SJSA1 (cell line): ENCODE measurements around the gene CFAP77. TPM values are rescaled to one million over a fixed set of nuclear protein-coding genes. Genes with fewer than 3 reads are reported as not detected.

ENCODE experiments used
- DNase-seq, 2 experiments: peaks; one replicate each; pipeline ENCODE4 v3.0.0-alpha.2; 2015 to 2020; ENCODE audit warnings: low spot score in 2 of 2, low read depth in 1 of 2
- H3K27ac ChIP-seq: fragments of 250-450 bp; sonication (Bioruptor Pico); 2 replicates; pipeline ENCODE4 v1.5.1; 2020; ENCODE audit warnings: mild to moderate bottlenecking, moderate library complexity
- H3K27me3 ChIP-seq: fragments of 250-450 bp; sonication (Bioruptor Pico); replicated peaks from 2 replicates; pipeline ENCODE4 v1.5.1; 2020; ENCODE audit warnings: mild to moderate bottlenecking, moderate library complexity
- H3K36me3 ChIP-seq: fragments of 250-450 bp; sonication (Bioruptor Pico); 2 replicates; pipeline ENCODE4 v1.5.1; 2020; ENCODE audit warnings: mild to moderate bottlenecking
- H3K4me1 ChIP-seq: fragments of 250-450 bp; sonication (Bioruptor Pico); replicated peaks from 2 replicates; pipeline ENCODE4 v1.6.1; 2021; ENCODE audit warnings: mild to moderate bottlenecking
- H3K4me3 ChIP-seq: fragments of 250-450 bp; sonication (Bioruptor Pico); 2 replicates; pipeline ENCODE4 v1.5.1; 2020; ENCODE audit warnings: mild to moderate bottlenecking
- H3K9me3 ChIP-seq: fragments of 250-450 bp; sonication (Bioruptor Pico); replicated peaks from 2 replicates; pipeline ENCODE4 v1.5.1; 2020; ENCODE audit warnings: mild to moderate bottlenecking
- total RNA-seq: library from RNA; depleted of rRNA; stranded (reverse); fragments of >200 nt; shearing (Covaris generic); gene quantifications from 2 replicates; pipeline ENCODE4 v1.2.3, GENCODE V29; 2014

Gene CFAP77
- total RNA-seq, 1 experiment from 2014 or later, result 0.42 TPM

GRCh38 chr9:132586830-132587591 is 177.0 kb downstream of the CFAP77 start:
- H3K27ac ChIP-seq, result no peak overlapping the region
- no peaks in the 10 kb centered on the region for H3K9me3 ChIP-seq
- no peak for DNase-seq
- no peaks in the 10 kb centered on the region for H3K36me3 ChIP-seq
- H3K4me1 ChIP-seq, result peaks cover 5% of the 10 kb centered on the region; the same call in 1 of the 2 replicates
- H3K27me3 ChIP-seq, result peaks cover 87% of the 10 kb centered on the region
- H3K4me3 ChIP-seq, result no peak overlapping the region

- no peak for DNase-seq
- no peak overlapping the region for H3K4me3 ChIP-seq
These were observed 177.6 kb downstream of the CFAP77 start for GRCh38 chr9:132587592-132587955.

GRCh38 chr9:132588098-132588497 is 178.1 kb downstream of the CFAP77 start:
- H3K4me3 ChIP-seq, result no peak overlapping the region
- no peaks in the 10 kb centered on the region for H3K36me3 ChIP-seq
- DNase-seq, result no peak
- H3K27me3 ChIP-seq, result peaks cover 77% of the 10 kb centered on the region
- no peak overlapping the region for H3K27ac ChIP-seq
- peaks cover 5% of the 10 kb centered on the region; the same call in 1 of the 2 replicates for H3K4me1 ChIP-seq
- H3K9me3 ChIP-seq, result no peaks in the 10 kb centered on the region

More at GRCh38 chr9:132587592-132587955, 177.6 kb downstream of the CFAP77 start:
- Histone ChIP-seq H3K27me3 (peaks cover 82% of the 10 kb centered on the region), H3K27ac (no peak overlapping the region), H3K36me3 (no peaks in the 10 kb centered on the region), H3K4me1 (peaks cover 5% of the 10 kb centered on the region; the same call in 1 of the 2 replicates), H3K9me3 (no peaks in the 10 kb centered on the region)

DNA sequence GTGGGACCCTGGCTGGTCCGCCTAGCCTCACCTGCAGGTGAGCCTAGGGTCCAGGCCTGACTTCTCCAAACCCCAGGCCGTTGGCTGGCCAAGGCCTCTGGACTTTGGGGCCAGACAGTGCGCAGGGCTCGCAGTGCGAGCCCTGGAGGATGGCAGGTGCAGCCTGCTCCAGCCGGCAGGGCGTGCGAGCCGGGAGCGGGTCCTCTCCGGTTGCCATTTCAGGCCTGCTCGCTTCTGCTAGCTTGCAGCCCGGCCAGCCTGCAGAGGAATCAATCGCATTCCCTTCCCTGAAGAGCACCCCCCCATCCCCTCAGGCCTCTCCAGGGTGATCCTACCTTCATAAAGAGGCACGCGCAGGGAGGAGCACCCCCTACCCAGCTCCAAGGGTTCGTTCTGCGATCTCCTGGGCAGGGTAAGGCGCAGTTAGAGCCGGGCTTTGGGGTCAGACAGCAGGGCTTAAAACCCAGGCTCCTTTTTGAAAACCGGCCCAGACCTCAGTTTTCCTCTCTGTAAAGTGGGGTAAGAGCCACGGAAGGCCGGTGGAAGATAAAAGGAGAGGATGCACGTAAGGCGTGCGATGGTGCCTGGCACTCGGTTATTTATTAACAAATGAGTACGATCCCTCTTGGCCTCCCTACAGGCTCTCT is 178.6 kb downstream of the CFAP77 start:
- H3K4me3 ChIP-seq, result no peak overlapping the region
- no peak for DNase-seq
- H3K27me3 ChIP-seq, result peaks cover 72% of the 10 kb centered on the region
- no peak overlapping the region for H3K27ac ChIP-seq
- peaks cover 5% of the 10 kb centered on the region; the same call in 1 of the 2 replicates for H3K4me1 ChIP-seq
- H3K36me3 ChIP-seq, result no peaks in the 10 kb centered on the region
- H3K9me3 ChIP-seq, result no peaks in the 10 kb centered on the region

DNA sequence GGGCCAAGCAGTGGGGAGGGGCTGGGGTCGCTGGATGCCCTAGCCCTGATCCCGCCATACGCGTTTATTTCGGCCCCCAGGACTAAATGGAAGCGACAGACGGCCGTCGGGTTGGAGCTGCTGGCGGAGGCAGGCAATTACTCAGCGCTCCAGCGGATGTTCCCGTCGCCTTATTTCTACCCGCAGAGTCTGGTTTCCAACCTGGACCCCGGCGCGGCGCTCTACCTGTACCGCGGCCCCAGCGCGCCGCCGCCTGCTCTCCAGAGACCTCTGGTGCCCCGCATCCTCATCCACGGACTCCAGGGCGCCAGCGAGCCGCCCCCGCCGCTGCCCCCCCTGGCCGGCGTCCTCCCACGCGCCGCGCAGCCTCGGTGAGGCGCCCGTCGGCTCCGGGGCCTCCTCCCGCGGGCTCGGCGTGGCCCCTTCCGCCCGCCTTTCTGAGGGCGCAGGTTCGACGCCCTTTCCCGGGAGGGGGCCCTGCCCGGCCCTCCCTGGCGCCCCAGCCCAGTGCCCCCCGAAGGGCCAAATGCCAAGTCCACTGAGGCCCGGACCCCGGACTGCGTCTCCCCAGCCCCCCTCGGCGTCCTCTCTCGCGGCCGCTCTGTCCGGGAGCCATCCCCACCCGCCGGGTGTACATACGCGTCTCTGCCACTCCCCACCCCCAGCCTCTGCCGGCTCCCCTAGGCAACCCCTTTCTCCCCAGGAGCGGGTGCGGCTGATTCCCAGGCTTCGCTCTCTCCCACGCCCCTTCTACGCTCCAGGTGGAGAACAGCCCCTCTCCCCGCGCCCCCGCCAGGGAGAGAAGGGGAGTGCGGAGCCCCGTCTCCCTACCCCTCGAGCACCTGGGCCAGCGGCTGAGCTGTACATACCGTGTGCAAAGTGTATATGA is 179.4 kb downstream of the CFAP77 start:
- H3K27ac ChIP-seq, result no peak overlapping the region
- H3K9me3 ChIP-seq, result no peaks in the 10 kb centered on the region
- peaks cover 5% of the 10 kb centered on the region; the same call in 1 of the 2 replicates for H3K4me1 ChIP-seq
- no peak for DNase-seq
- no peaks in the 10 kb centered on the region for H3K36me3 ChIP-seq
- H3K4me3 ChIP-seq, result no peak overlapping the region
- H3K27me3 ChIP-seq, result peaks cover 67% of the 10 kb centered on the region

GRCh38 chr9:132590037-132590317 is 180.0 kb downstream of the CFAP77 start:
- Histone ChIP-seq H3K4me3 (no peak overlapping the region), H3K27me3 (peaks cover 61% of the 10 kb centered on the region)

GRCh38 chr9:132590318-132591182 is 180.5 kb downstream of the CFAP77 start:
- H3K4me1 ChIP-seq, result no peaks in the 10 kb centered on the region
- H3K4me3 ChIP-seq, result no peak overlapping the region
- H3K27me3 ChIP-seq, result peaks cover 55% of the 10 kb centered on the region
- peaks cover 4% of the 10 kb centered on the region; the same call in 1 of the 2 replicates for H3K36me3 ChIP-seq
- H3K27ac ChIP-seq, result no peak overlapping the region
- H3K9me3 ChIP-seq, result no peaks in the 10 kb centered on the region
- no peak for DNase-seq

More at GRCh38 chr9:132590037-132590317, 180.0 kb downstream of the CFAP77 start:
- Histone ChIP-seq H3K9me3 (no peaks in the 10 kb centered on the region), H3K27ac (no peak overlapping the region), H3K36me3 (peaks cover 2% of the 10 kb centered on the region; the same call in 1 of the 2 replicates), H3K4me1 (peaks cover 4% of the 10 kb centered on the region; the same call in 1 of the 2 replicates)
- no peak for DNase-seq

DNA sequence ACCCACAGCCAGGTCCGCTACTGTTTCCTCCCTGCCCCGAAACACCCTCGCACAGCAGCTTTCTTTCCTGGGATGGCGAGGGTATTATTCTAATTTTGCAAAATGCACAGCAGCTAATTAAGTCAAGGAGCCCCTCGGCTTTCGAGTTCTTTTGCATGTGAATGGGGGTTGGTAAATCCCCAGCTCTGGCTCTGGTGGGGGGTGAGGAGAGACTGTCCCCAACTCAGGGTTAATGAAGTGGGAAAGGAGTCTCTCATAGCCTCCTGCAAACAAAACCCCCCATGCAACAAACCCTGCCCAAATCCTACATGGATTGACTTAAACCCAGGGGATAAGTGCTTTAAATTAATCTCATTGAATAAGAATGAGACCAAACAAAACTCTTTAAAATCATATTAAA is 181.2 kb downstream of the CFAP77 start:
- no peaks in the 10 kb centered on the region for H3K4me1 ChIP-seq
- H3K4me3 ChIP-seq, result no peak overlapping the region
- H3K36me3 ChIP-seq, result peaks cover 4% of the 10 kb centered on the region; the same call in 1 of the 2 replicates
- no peak overlapping the region for H3K27ac ChIP-seq
- H3K9me3 ChIP-seq, result no peaks in the 10 kb centered on the region
- peaks cover 48% of the 10 kb centered on the region for H3K27me3 ChIP-seq
- no peak for DNase-seq

DNA sequence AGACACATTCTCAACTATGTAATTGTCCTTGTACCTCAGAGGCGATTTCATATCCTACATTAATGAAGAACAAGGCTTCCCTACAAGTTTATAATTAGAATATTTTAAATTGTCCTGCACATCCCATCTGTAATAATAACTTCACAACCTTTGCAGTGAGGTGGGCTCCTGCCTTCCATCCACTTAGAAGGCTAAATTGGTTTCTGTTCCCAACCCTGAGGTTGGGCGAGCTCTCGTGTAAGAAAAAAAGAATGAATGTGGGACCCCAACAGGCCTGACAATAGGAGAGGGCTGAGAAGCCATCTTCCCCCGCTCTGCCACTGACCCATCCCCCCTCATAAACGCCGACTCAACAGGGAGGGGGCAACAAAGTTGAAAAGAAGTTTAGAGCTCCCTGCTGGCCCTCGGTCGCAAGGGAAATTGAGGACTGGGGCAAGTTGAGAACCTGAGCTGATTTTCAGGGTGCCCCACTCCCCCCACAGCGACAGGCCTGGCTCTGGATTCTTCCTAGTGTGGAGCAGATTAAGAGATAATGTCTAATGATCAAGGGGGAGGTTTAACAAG is 181.8 kb downstream of the CFAP77 start:
- Histone ChIP-seq H3K27ac (no peak overlapping the region), H3K4me3 (no peak overlapping the region), H3K27me3 (peaks cover 43% of the 10 kb centered on the region), H3K4me1 (no peaks in the 10 kb centered on the region), H3K36me3 (peaks cover 4% of the 10 kb centered on the region; the same call in 1 of the 2 replicates), H3K9me3 (no peaks in the 10 kb centered on the region)
- no peak for DNase-seq

DNA sequence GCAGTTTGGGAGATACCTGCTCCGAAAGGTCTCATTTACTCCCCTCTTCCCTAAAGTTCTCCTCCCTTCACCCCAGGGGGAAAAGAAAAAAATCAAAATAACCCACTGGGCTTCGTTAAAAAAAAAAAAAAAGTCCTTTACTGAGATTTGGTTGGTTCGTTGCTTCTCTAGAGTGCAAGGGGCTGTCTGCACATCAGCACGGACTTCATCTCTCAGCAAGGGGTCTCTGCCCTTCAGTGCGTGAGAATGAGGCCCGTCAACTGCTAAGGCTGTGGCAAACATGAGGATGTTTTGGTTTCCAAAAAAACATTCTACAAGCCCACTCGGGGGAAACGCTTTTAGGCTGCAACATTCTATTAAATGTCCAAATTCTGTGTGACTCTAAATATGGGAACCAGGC is 182.4 kb downstream of the CFAP77 start:
- Histone ChIP-seq H3K4me3 (no peak overlapping the region), H3K36me3 (peaks cover 4% of the 10 kb centered on the region; the same call in 1 of the 2 replicates), H3K9me3 (no peaks in the 10 kb centered on the region), H3K27me3 (peaks cover 36% of the 10 kb centered on the region), H3K4me1 (no peaks in the 10 kb centered on the region), H3K27ac (no peak overlapping the region)
- DNase-seq, result no peak

GRCh38 chr9:132594412-132594811 is 184.4 kb downstream of the CFAP77 start:
- Histone ChIP-seq H3K36me3 (peaks cover 9% of the 10 kb centered on the region), H3K4me1 (no peaks in the 10 kb centered on the region), H3K27ac (no peak overlapping the region), H3K4me3 (no peak overlapping the region), H3K9me3 (no peaks in the 10 kb centered on the region), H3K27me3 (peaks cover 17% of the 10 kb centered on the region)
- DNase-seq, result no peak

- Histone ChIP-seq H3K9me3 (no peaks in the 10 kb centered on the region), H3K27ac (no peak overlapping the region), H3K4me3 (no peak overlapping the region), H3K36me3 (peaks cover 13% of the 10 kb centered on the region), H3K4me1 (no peaks in the 10 kb centered on the region), H3K27me3 (peaks cover 9% of the 10 kb centered on the region)
- no peak for DNase-seq
These were observed 185.3 kb downstream of the CFAP77 start for GRCh38 chr9:132595319-132595718.

DNA sequence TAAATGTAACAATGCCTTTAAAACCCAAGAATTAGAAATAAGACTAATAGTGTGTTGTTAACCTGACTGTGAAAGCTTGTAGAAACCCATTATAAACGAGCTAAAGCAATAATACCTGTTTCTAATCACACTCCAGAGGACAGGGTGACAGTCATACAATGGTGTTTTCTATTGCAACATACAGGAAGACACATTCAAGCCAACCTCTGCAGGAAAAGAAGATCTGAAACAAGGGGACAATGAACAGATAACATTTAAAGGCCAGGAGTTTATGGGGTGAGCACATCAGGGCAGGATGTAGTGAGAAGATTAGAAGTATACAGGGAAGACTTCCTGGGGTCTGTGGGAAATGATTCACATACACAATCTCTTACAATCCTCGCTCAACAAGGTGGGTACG is 186.2 kb downstream of the CFAP77 start:
- no peak for DNase-seq
- Histone ChIP-seq H3K4me3 (no peak overlapping the region), H3K9me3 (no peaks in the 10 kb centered on the region), H3K4me1 (no peaks in the 10 kb centered on the region), H3K27me3 (peaks cover under 1% of the 10 kb centered on the region; the same call in 1 of the 2 replicates), H3K27ac (no peak overlapping the region), H3K36me3 (peaks cover 13% of the 10 kb centered on the region)
